ENCODE data around the gene RCCD1. TPM values are rescaled to one million over a fixed set of nuclear protein-coding genes. Genes with fewer than 3 reads are reported as not detected.

RCCD1 gene
- total RNA-seq, 1 experiment from 2014 or later = 29.0 TPM

DNA sequence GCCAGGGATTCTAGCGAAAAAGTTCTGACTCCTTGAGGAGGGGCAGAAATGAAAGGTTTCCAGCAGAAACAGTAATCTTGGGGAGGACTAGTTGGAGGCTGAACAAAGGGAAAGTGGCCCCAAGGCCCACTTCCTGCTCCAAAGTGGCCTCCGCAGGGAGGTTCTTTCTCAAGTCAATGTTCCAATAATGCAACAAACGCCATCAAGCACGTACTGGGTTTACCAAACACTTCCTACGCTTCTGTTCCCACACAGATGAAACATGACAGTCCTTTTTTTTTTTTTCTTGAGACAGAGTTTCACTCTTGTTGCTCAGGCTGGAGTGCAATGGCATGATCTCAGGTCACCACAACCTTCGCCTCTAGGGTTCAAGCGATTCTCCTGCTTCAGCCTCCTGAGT, 9.6 kb upstream of the RCCD1 start:
- POLR2A ChIA-PET = interaction anchor here (1.2 to 2.0 kb wide), 2 partner anchors 10 to 13 kb away, joined by 4 to 9 read pairs; partner anchors contain the start of genes HDDC3 and UNC45A
- intact Hi-C loops (cut with micrococcal nuclease) = no loop called here

GRCh38 chr15:90946538-90946937, 8.1 kb upstream of the RCCD1 start:
- TF ChIP-seq, protein P1, sequence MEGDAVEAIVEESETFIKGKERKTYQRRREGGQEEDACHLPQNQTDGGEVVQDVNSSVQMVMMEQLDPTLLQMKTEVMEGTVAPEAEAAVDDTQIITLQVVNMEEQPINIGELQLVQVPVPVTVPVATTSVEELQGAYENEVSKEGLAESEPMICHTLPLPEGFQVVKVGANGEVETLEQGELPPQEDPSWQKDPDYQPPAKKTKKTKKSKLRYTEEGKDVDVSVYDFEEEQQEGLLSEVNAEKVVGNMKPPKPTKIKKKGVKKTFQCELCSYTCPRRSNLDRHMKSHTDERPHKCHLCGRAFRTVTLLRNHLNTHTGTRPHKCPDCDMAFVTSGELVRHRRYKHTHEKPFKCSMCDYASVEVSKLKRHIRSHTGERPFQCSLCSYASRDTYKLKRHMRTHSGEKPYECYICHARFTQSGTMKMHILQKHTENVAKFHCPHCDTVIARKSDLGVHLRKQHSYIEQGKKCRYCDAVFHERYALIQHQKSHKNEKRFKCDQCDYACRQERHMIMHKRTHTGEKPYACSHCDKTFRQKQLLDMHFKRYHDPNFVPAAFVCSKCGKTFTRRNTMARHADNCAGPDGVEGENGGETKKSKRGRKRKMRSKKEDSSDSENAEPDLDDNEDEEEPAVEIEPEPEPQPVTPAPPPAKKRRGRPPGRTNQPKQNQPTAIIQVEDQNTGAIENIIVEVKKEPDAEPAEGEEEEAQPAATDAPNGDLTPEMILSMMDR (IDR thresholded peaks at IDR 0.05; ENCODE audit: unreplicated experiment) = no peak
- ChIA-PET CTCF (interaction anchor here (0.5 to 11.8 kb wide), 5 partner anchors 10 to 1828 kb away, joined by 3 to 108 read pairs (median 10); partner anchors contain the start of genes HDDC3 and UNC45A), POLR2A (interaction anchor here (0.6 to 1.6 kb wide), 4 partner anchors 11 to 39 kb away, joined by 3 to 5 read pairs (median 4); partner anchors contain the start of gene UNC45A)
- Mint-ChIP-seq H3K36me3 (ENCODE audit: insufficient read depth, unreplicated experiment) (peaks cover 90% of the 10 kb centered on the region), H3K4me1 (ENCODE audit: insufficient read depth, unreplicated experiment) (no peaks in the 10 kb centered on the region), H3K9me3 (ENCODE audit: unreplicated experiment) (no peaks in the 10 kb centered on the region), H3K4me3 (ENCODE audit: unreplicated experiment) (no peak overlapping the region), H3K27me3 (ENCODE audit: insufficient read depth, unreplicated experiment) (no peaks in the 10 kb centered on the region), H3K27ac (ENCODE audit: low read depth, unreplicated experiment) (no peak overlapping the region)
- no TSS peak for BruUV-seq (replicated peaks)
- intact Hi-C loops (cut with micrococcal nuclease) = no loop called here
- no peak for DNase-seq (ENCODE audit: unreplicated experiment)

More for the DNA sequence above, 9.6 kb upstream of the RCCD1 start:
- no peaks in the 10 kb centered on the region for H3K27me3 Mint-ChIP-seq (ENCODE audit: insufficient read depth, unreplicated experiment)
- no TSS peak for BruUV-seq (replicated peaks)
- no peak for DNase-seq (ENCODE audit: unreplicated experiment)
- no peaks in the 10 kb centered on the region for H3K9me3 Mint-ChIP-seq (ENCODE audit: unreplicated experiment)
- CTCF ChIA-PET = interaction anchor here (0.8 to 11.8 kb wide), 3 partner anchors 11 to 303 kb away, joined by 3 to 108 read pairs (median 23); partner anchors contain the start of genes HDDC3 and UNC45A
- H3K27ac Mint-ChIP-seq (ENCODE audit: low read depth, unreplicated experiment) = no peak overlapping the region
- H3K4me3 Mint-ChIP-seq (ENCODE audit: unreplicated experiment) = no peak overlapping the region
- peaks cover 89% of the 10 kb centered on the region for H3K36me3 Mint-ChIP-seq (ENCODE audit: insufficient read depth, unreplicated experiment)
- no peaks in the 10 kb centered on the region for H3K4me1 Mint-ChIP-seq (ENCODE audit: insufficient read depth, unreplicated experiment)
- TF ChIP-seq, protein P1 (IDR thresholded peaks at IDR 0.05; ENCODE audit: unreplicated experiment) = no peak

- H3K27me3 Mint-ChIP-seq (ENCODE audit: insufficient read depth, unreplicated experiment) = no peaks in the 10 kb centered on the region
- intact Hi-C loops (cut with micrococcal nuclease) = no loop called here
- H3K4me3 Mint-ChIP-seq (ENCODE audit: unreplicated experiment) = no peak overlapping the region
- BruUV-seq (replicated peaks) = no TSS peak
- CTCF ChIA-PET = interaction anchor here (0.5 to 11.8 kb wide), 7 partner anchors 10 to 1828 kb away, joined by 3 to 108 read pairs (median 5); partner anchors contain the start of genes HDDC3, UNC45A and VPS33B
- POLR2A ChIA-PET = interaction anchor here (0.6 to 1.6 kb wide), 4 partner anchors 11 to 39 kb away, joined by 3 to 5 read pairs (median 4); partner anchors contain the start of gene UNC45A
- TF ChIP-seq, protein P1 (IDR thresholded peaks at IDR 0.05; ENCODE audit: unreplicated experiment) = no peak
- no peaks in the 10 kb centered on the region for H3K4me1 Mint-ChIP-seq (ENCODE audit: insufficient read depth, unreplicated experiment)
- H3K9me3 Mint-ChIP-seq (ENCODE audit: unreplicated experiment) = no peaks in the 10 kb centered on the region
- no peak overlapping the region for H3K27ac Mint-ChIP-seq (ENCODE audit: low read depth, unreplicated experiment)
- peaks cover 93% of the 10 kb centered on the region for H3K36me3 Mint-ChIP-seq (ENCODE audit: insufficient read depth, unreplicated experiment)
- DNase-seq (ENCODE audit: unreplicated experiment) = no peak
These were observed 7.6 kb upstream of the RCCD1 start for GRCh38 chr15:90946941-90947576.

GRCh38 chr15:90947577-90948357, 6.9 kb upstream of the RCCD1 start:
- ChIA-PET POLR2A (interaction anchor here (1.6 kb wide), 2 partner anchors 13 to 38 kb away, joined by 3 to 5 read pairs; partner anchors contain the start of gene UNC45A), CTCF (interaction anchor here (0.5 to 11.8 kb wide), 5 partner anchors 9 to 331 kb away, joined by 3 to 108 read pairs (median 3); partner anchors contain the start of genes HDDC3, UNC45A and VPS33B)
- no TSS peak for BruUV-seq (replicated peaks)
- TF ChIP-seq, protein P1 (IDR thresholded peaks at IDR 0.05; ENCODE audit: unreplicated experiment) = no peak
- no peak overlapping the region for H3K27ac Mint-ChIP-seq (ENCODE audit: low read depth, unreplicated experiment)
- intact Hi-C loops (cut with micrococcal nuclease) = no loop called here
- H3K27me3 Mint-ChIP-seq (ENCODE audit: insufficient read depth, unreplicated experiment) = no peaks in the 10 kb centered on the region
- no peak overlapping the region for H3K4me3 Mint-ChIP-seq (ENCODE audit: unreplicated experiment)
- H3K9me3 Mint-ChIP-seq (ENCODE audit: unreplicated experiment) = no peaks in the 10 kb centered on the region
- H3K36me3 Mint-ChIP-seq (ENCODE audit: insufficient read depth, unreplicated experiment) = peaks cover 89% of the 10 kb centered on the region
- no peak for DNase-seq (ENCODE audit: unreplicated experiment)
- H3K4me1 Mint-ChIP-seq (ENCODE audit: insufficient read depth, unreplicated experiment) = no peaks in the 10 kb centered on the region
